Vagina (tissue), 2 donors: ENCODE measurements around the gene UTY.

Source experiments
- POLR2A ChIP-seq, 2 donors: fragments of 450-650 bp; IDR thresholded peaks; one replicate each; pipeline ENCODE4 v1.6.1; 2017; ENCODE audit warnings: antibody characterized with exemption in 2 of 2, mild to moderate bottlenecking in 2 of 2, moderate library complexity in 2 of 2
- POLR2AphosphoS5 ChIP-seq, 2 donors: sonication (generic); formaldehyde crosslinking; IDR thresholded peaks; one replicate each; pipeline ENCODE4 v1.9.0; 2017; ENCODE audit warnings: antibody characterized with exemption in 2 of 2, mild to moderate bottlenecking in 2 of 2, low read depth in 1 of 2; ENCODE audit not compliant: insufficient read depth in 1 of 2
- TF ChIP-seq, protein P1 (sequence below), 3 experiments: fragments of 450-650 bp in 2 of 3; fragments of 200-600 bp in 1 of 3; sonication (generic) in 1 of 3; IDR thresholded peaks; one replicate each; pipeline ENCODE4 v1.5.1; 2017 to 2019; ENCODE audit warnings: antibody characterized with exemption in 3 of 3, mild to moderate bottlenecking in 2 of 3, moderate library complexity in 2 of 3

DNA sequence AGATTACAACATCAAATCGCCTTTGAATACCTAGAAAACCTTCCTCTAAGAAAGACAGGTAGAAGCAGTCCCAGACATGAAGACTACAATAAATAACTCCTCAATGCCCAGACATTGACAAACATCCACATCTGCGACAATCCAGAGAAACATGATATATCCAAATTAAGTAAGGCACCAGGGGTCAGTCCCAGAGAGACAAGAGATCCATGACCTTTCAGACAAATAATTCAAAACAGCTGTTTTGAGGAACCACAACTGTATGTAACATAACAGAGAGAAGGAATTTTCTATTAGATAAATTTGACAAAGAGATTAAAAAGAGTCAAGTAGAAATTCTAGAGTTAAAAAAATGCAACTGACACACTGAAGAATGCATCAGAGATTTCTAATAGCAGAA is 200.3 kb downstream of the UTY start:
- TF ChIP-seq POLR2AphosphoS5 (IDR thresholded peaks at IDR 0.05; ENCODE audit: insufficient read depth in 1 of 2, low read depth in 1 of 2) (no peak), POLR2A (IDR thresholded peaks at IDR 0.05) (no peak)
- TF ChIP-seq, protein P1, sequence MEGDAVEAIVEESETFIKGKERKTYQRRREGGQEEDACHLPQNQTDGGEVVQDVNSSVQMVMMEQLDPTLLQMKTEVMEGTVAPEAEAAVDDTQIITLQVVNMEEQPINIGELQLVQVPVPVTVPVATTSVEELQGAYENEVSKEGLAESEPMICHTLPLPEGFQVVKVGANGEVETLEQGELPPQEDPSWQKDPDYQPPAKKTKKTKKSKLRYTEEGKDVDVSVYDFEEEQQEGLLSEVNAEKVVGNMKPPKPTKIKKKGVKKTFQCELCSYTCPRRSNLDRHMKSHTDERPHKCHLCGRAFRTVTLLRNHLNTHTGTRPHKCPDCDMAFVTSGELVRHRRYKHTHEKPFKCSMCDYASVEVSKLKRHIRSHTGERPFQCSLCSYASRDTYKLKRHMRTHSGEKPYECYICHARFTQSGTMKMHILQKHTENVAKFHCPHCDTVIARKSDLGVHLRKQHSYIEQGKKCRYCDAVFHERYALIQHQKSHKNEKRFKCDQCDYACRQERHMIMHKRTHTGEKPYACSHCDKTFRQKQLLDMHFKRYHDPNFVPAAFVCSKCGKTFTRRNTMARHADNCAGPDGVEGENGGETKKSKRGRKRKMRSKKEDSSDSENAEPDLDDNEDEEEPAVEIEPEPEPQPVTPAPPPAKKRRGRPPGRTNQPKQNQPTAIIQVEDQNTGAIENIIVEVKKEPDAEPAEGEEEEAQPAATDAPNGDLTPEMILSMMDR (IDR thresholded peaks at IDR 0.05), result no peak
